ENCODE data around the gene NELL2.

NELL2 gene

GRCh38 chr12:44532940-44533339, 343.2 kb downstream of the NELL2 start:
- TF ChIP-seq POLR2AphosphoS5 (IDR thresholded peaks at IDR 0.05; ENCODE audit: low read depth, low read length) (no peak), TAF1 (IDR thresholded peaks at IDR 0.05; ENCODE audit: borderline replicate concordance, insufficient read depth, low read length) (no peak), FOXP2 (optimal IDR thresholded peaks at IDR 0.05; ENCODE audit: borderline replicate concordance, extremely low read depth, extremely low read length, insufficient read depth) (no peak)

DNA sequence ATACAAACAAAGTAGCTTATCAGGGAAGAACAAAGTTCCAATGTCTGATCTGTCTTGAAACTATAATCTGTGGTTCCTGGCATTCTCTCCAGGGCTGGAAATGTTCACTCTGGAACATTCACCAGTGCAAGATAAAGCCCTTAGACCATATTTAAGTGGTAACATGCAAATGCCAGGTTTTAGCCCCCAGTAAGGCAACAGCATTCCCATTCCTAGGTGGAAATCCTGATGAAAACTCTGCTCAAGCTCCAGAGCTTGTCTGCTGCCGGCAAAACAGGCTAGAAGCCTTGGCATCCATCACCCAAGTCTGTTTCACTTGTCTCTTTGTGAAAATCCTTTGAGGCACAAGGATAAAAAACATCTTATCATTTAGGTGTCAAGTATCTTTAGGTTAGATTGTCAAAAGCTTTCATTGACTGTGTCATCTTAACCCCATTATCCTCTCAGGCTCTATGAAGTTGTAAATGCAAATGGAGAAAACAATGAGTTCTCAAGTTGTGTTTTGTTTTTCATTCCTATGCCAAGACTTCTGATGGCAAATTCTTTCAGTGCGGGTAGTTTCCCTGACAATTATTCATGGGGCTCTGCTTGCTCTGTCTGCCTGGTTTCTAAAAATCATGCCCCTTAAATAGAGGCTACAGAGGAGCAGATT, 344.7 kb downstream of the NELL2 start:
- TF ChIP-seq POLR2AphosphoS5 (IDR thresholded peaks at IDR 0.05; ENCODE audit: low read depth, low read length) (no peak), FOXP2 (optimal IDR thresholded peaks at IDR 0.05; ENCODE audit: borderline replicate concordance, extremely low read depth, extremely low read length, insufficient read depth) (no peak), TAF1 (IDR thresholded peaks at IDR 0.05; ENCODE audit: borderline replicate concordance, insufficient read depth, low read length) (no peak), SIN3A (IDR thresholded peaks at IDR 0.05; ENCODE audit: borderline replicate concordance, insufficient read depth, low read length) (no peak)
- TF ChIP-seq, protein P1, sequence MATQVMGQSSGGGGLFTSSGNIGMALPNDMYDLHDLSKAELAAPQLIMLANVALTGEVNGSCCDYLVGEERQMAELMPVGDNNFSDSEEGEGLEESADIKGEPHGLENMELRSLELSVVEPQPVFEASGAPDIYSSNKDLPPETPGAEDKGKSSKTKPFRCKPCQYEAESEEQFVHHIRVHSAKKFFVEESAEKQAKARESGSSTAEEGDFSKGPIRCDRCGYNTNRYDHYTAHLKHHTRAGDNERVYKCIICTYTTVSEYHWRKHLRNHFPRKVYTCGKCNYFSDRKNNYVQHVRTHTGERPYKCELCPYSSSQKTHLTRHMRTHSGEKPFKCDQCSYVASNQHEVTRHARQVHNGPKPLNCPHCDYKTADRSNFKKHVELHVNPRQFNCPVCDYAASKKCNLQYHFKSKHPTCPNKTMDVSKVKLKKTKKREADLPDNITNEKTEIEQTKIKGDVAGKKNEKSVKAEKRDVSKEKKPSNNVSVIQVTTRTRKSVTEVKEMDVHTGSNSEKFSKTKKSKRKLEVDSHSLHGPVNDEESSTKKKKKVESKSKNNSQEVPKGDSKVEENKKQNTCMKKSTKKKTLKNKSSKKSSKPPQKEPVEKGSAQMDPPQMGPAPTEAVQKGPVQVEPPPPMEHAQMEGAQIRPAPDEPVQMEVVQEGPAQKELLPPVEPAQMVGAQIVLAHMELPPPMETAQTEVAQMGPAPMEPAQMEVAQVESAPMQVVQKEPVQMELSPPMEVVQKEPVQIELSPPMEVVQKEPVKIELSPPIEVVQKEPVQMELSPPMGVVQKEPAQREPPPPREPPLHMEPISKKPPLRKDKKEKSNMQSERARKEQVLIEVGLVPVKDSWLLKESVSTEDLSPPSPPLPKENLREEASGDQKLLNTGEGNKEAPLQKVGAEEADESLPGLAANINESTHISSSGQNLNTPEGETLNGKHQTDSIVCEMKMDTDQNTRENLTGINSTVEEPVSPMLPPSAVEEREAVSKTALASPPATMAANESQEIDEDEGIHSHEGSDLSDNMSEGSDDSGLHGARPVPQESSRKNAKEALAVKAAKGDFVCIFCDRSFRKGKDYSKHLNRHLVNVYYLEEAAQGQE (IDR thresholded peaks at IDR 0.05; ENCODE audit: insufficient read depth in 1 of 2, low read depth in 2 of 2, low read length in 2 of 2) = no peak

DNA sequence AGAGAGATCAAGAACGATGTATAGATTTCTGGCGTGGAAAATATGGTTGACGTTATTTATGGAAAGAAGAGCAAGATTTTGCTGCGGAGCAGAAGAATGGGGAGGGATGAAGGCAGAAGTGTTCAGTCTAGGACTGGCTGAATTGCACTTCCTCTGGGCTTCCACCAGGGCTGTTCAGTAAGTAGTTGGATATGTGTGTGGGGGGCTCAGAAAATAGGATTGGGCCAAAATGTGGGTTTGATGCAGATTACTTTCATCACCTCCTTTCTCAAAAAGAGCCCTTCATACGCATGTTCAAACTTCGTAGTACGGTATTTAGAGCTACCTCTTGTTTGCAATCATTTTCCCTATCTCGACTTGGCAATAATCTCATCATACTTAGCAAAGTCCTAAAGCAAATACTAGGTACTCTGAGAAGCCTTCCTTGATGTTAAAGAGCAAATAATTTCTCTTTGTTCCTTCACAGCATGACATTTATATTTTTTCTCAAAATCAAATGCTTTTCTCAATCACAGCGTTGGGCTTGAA, 349.4 kb downstream of the NELL2 start:
- TF ChIP-seq, protein P1 (IDR thresholded peaks at IDR 0.05; ENCODE audit: insufficient read depth in 1 of 2, low read depth in 2 of 2, low read length in 2 of 2) = no peak

DNA sequence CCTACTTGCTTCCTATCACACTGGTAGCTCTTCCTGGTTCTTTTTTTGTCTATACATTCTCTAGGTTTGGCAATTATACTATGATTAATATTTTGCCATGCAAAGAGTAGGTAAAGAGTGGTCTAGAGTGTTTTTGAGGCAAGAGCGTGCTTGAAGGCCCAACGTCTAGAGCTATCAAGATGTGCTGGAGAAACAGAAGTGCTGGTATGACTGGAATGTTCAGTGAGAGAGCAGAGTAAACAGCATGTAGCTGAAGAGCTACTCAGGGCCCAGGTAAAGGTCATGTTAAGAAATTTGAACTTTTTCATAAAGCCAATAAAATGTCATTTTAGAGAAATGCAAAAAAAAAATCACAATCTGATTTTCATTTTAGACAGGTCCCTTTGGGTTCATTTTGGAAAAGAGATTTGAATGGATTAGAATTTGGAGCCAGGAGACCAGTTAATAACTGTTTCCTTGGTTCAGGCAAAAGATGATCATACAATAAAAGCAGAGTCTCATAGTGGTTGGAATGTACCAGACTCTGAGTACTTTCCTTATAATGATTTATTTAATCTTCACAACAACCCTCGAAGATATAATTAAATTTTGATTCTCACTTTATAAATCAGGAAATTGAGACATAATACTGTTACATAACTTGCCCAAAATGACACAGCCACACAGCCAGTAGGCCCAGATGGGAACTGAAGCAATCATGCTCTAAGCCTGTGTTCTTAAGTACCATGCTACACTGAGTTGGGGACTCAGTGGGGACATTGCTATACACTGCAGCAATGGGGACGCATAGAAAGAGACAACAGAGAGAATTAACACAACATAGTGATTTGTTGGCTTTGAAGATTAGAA, 350.1 kb downstream of the NELL2 start:
- TF ChIP-seq FOXP2 (optimal IDR thresholded peaks at IDR 0.05; ENCODE audit: borderline replicate concordance, extremely low read depth, extremely low read length, insufficient read depth) (no peak), TAF1 (IDR thresholded peaks at IDR 0.05; ENCODE audit: borderline replicate concordance, insufficient read depth, low read length) (no peak), POLR2AphosphoS5 (IDR thresholded peaks at IDR 0.05; ENCODE audit: low read depth, low read length) (no peak), SIN3A (IDR thresholded peaks at IDR 0.05; ENCODE audit: borderline replicate concordance, insufficient read depth, low read length) (no peak)
- TF ChIP-seq, protein P1 (IDR thresholded peaks at IDR 0.05; ENCODE audit: insufficient read depth in 1 of 2, low read depth in 2 of 2, low read length in 2 of 2) = no peak

- TF ChIP-seq FOXP2 (optimal IDR thresholded peaks at IDR 0.05; ENCODE audit: borderline replicate concordance, extremely low read depth, extremely low read length, insufficient read depth) = no peak
- TF ChIP-seq POLR2AphosphoS5 (IDR thresholded peaks at IDR 0.05; ENCODE audit: low read depth, low read length) = no peak
- no peak for TF ChIP-seq TAF1 (IDR thresholded peaks at IDR 0.05; ENCODE audit: borderline replicate concordance, insufficient read depth, low read length)
- TF ChIP-seq, protein P1 (IDR thresholded peaks at IDR 0.05; ENCODE audit: insufficient read depth in 1 of 2, low read depth in 2 of 2, low read length in 2 of 2) = no peak
- TF ChIP-seq SIN3A (IDR thresholded peaks at IDR 0.05; ENCODE audit: borderline replicate concordance, insufficient read depth, low read length) = no peak
These were observed 352.3 kb downstream of the NELL2 start for GRCh38 chr12:44523828-44524227.

All from PFSK-1 (cell line).